K562 (cell line): ENCODE data around the gene CARMIL1. TPM values are rescaled to one million over a fixed set of nuclear protein-coding genes. Genes with fewer than 3 reads are reported as not detected.
A peak's percentile ranks its signal among the peaks of the same experiment; 100 is the strongest.

ENCODE experiments used
- ATAC-seq: fragments of 200-7000 bp; cut with Tn5 transposase; 3 replicates; pipeline ENCODE4 v1.9.1; 2020; ENCODE audit warnings: moderate library complexity
- BruUV-seq: library from RNA; stranded (reverse); fragments of 400-500 nt; replicated peaks from 2 replicates; lab custom pipeline; 2021; lab: Mats Ljungman, UMichigan
- CTCF ChIA-PET: fragments of 300-600 bp; formaldehyde crosslinking; extraction: SDS; loops from one replicate; lab custom pipeline; 2021; ENCODE audit warnings: low intra/inter-chr PET ratio; lab: Yijun Ruan, JAX
- POLR2A ChIA-PET: fragments of 300-600, 350-650 bp; sonication (Branson Sonifier 250); formaldehyde crosslinking; extraction: SDS; loops from one replicate; lab custom pipeline; 2021; ENCODE audit warnings: antibody characterized with exemption, inconsistent platforms; lab: Yijun Ruan, JAX
- DNase-seq, 4 experiments: peaks; one replicate each; pipeline versions ENCODE4 v3.0.0 to v3.0.0-alpha.2; 2011 to 2018; ENCODE audit warnings: low spot score in 3 of 4, mixed read lengths in 3 of 4; ENCODE audit errors: extremely low read depth in 1 of 4
- FAIRE-seq: peaks from 2 replicates; lab custom pipeline; 2011; peaks lifted over from hg19 to GRCh38; lab: Jason Lieb, UNC
- H2AFZ ChIP-seq: 2 replicates; pipeline ENCODE4 v1.6.0; 2011; ENCODE audit warnings: low read depth, low read length, control low read depth, inconsistent platforms
- H3K27ac ChIP-seq: fragments of 200-600 bp; 3 replicates; pipeline ENCODE4 v1.8.0; 2011; ENCODE audit warnings: low read depth, mild to moderate bottlenecking, control low read depth, inconsistent platforms, low read length, moderate library complexity, mixed read lengths; ENCODE audit errors: extremely low read depth
- H3K27me3 ChIP-seq, 2 experiments: fragments of 300-600 bp in 1 of 2; 2 replicates in 1 of 2; 3 replicates in 1 of 2; pipeline versions ENCODE4 v1.6.0 to v1.8.0; 2011; ENCODE audit warnings: inconsistent platforms in 2 of 2, low read length in 2 of 2, mild to moderate bottlenecking in 1 of 2, mixed read lengths in 1 of 2, moderate library complexity in 1 of 2; ENCODE audit not compliant: control insufficient read depth in 2 of 2, insufficient read depth in 2 of 2
- H3K36me3 ChIP-seq: fragments of 300-600 bp; 3 replicates; pipeline ENCODE4 v1.8.0; 2011; ENCODE audit warnings: mild to moderate bottlenecking, low read length, inconsistent platforms; ENCODE audit not compliant: control insufficient read depth, insufficient read depth
- H3K4me1 ChIP-seq, 2 experiments: fragments of 200-600 bp in 1 of 2; replicated peaks in 1 of 2; 2 replicates in 1 of 2; 3 replicates in 1 of 2; pipeline versions ENCODE4 v1.5.1 to v1.8.0; 2011; ENCODE audit warnings: inconsistent platforms in 2 of 2, low read length in 2 of 2, mild to moderate bottlenecking in 1 of 2, mixed read lengths in 1 of 2, moderate library complexity in 1 of 2; ENCODE audit not compliant: control insufficient read depth in 2 of 2, insufficient read depth in 2 of 2
- H3K4me2 ChIP-seq: 2 replicates; pipeline ENCODE4 v1.6.1; 2011; ENCODE audit warnings: low read length, control low read depth, inconsistent platforms, mixed read lengths; ENCODE audit not compliant: insufficient read depth
- H3K4me3 ChIP-seq: fragments of 200-600 bp; sonication (generic), shearing (Covaris generic); 2 replicates; pipeline ENCODE4 v1.5.1; 2016; ENCODE audit warnings: control low read depth, inconsistent platforms
- H3K79me2 ChIP-seq: fragments of 200-600 bp; 3 replicates; pipeline ENCODE4 v1.8.0; 2011; ENCODE audit warnings: low read length, inconsistent platforms; ENCODE audit not compliant: control insufficient read depth, insufficient read depth
- H3K9ac ChIP-seq, 2 experiments: 2 replicates each; pipeline versions ENCODE4 v1.6.0 to v1.6.1; 2011; ENCODE audit warnings: low read depth in 2 of 2, low read length in 2 of 2, control low read depth in 1 of 2, inconsistent platforms in 1 of 2, mild to moderate bottlenecking in 1 of 2, mixed read lengths in 1 of 2; ENCODE audit not compliant: insufficient read depth in 1 of 2
- H3K9me1 ChIP-seq: one replicate; pipeline ENCODE4 v1.6.0; 2011; ENCODE audit warnings: inconsistent platforms, mild to moderate bottlenecking, low read length, moderate library complexity; ENCODE audit not compliant: control insufficient read depth, insufficient read depth
- H3K9me3 ChIP-seq: replicated peaks from 2 replicates; pipeline ENCODE4 v1.5.1; 2011; ENCODE audit warnings: low read depth, low read length, inconsistent platforms; ENCODE audit not compliant: control insufficient read depth, insufficient read depth
- H4K20me1 ChIP-seq: replicated peaks from 2 replicates; pipeline ENCODE4 v1.6.1; 2011; ENCODE audit warnings: low read length, inconsistent platforms, mixed read lengths; ENCODE audit not compliant: control insufficient read depth, insufficient read depth
- C11orf30 ChIP-seq: fragments of 450-650 bp; IDR thresholded peaks from 2 replicates; pipeline ENCODE4 v1.6.1; 2016; ENCODE audit warnings: low read depth, mild to moderate bottlenecking
- CEBPZ ChIP-seq: fragments of 150-350 bp; IDR thresholded peaks from 2 replicates; pipeline ENCODE4 v1.6.1; 2014; ENCODE audit warnings: low read depth, mild to moderate bottlenecking, low read length, borderline replicate concordance
- MAFG ChIP-seq: fragments of 450-650 bp; conservative IDR thresholded peaks from 2 replicates; pipeline ENCODE4 v1.6.1; 2016; ENCODE audit warnings: missing genetic modification characterization, missing compliant biosample characterization
- MYBL2 ChIP-seq, 2 experiments: fragments of 450-650 bp in 1 of 2; sonication (generic) in 1 of 2; formaldehyde crosslinking in 1 of 2; IDR thresholded peaks; 2 replicates each; pipeline versions ENCODE4 v1.6.1 to v1.8.1; 2017 to 2022; ENCODE audit warnings: borderline replicate concordance in 1 of 2, inconsistent platforms in 1 of 2, low read depth in 1 of 2, mild to moderate bottlenecking in 1 of 2, missing genetic modification reagents in 1 of 2, moderate library complexity in 1 of 2
- SAP30 ChIP-seq: fragments of 200-600 bp; sonication (generic); IDR thresholded peaks from 2 replicates; pipeline ENCODE4 v1.6.1; 2012; ENCODE audit warnings: borderline replicate concordance, low read depth, mild to moderate bottlenecking, moderate library complexity, low read length, control low read depth, inconsistent platforms; ENCODE audit not compliant: insufficient read depth, poor library complexity, severe bottlenecking
- XRCC3 ChIP-seq: fragments of 450-650 bp; IDR thresholded peaks from 2 replicates; pipeline ENCODE4 v1.6.1; 2017; ENCODE audit warnings: mild to moderate bottlenecking, moderate library complexity
- ZNF316 ChIP-seq: fragments of 450-650 bp; IDR thresholded peaks from 2 replicates; pipeline ENCODE4 v1.6.1; 2016
- WGBS: fragments of 100-300 bp; shearing (Covaris generic); methylation state at CpG from one replicate; pipeline ENCODE4 v1.1.6; 2016; ENCODE audit warnings: low coverage, mixed read lengths; ENCODE audit not compliant: insufficient coverage; ENCODE audit errors: missing lambda C conversion rate; 5-methylcytosine and 5-hydroxymethylcytosine counted together
- in situ Hi-C: fragments of 300-500 bp; cut with MboI; formaldehyde crosslinking; loops from 4 replicates; pipeline ENCODE4 v1.15.0; 2018; ENCODE audit warnings: inconsistent platforms, mixed read lengths
- intact Hi-C: fragments of 100-400 bp; cut with micrococcal nuclease; formaldehyde crosslinking; loops from 2 replicates; pipeline ENCODE4 v1.14.2; 2022
- polyA plus RNA-seq, 8 experiments: library from polyadenylated mRNA; depleted of rRNA in 4 of 8; stranded (reverse) in 5 of 8; unstranded in 3 of 8; fragments of >200 nt; fragmentation: Nextera tagmentation in 2 of 8; fragmentation: Illumina TruSeq in 1 of 8; extraction: Ambion mirVana in 2 of 8; extraction: Trizol in 1 of 8; gene quantifications; 2 replicates each; pipeline versions ENCODE4 v1.2.1 to v1.2.3, GENCODE V29; 2011 to 2014; ENCODE audit warnings: inconsistent platforms in 1 of 8, missing spikeins in 1 of 8
- total RNA-seq, 7 experiments: library from RNA; depleted of rRNA in 6 of 7; stranded (reverse); fragments of >200 nt in 6 of 7; fragmentation: Illumina TruSeq in 2 of 7; extraction: Trizol in 2 of 7; gene quantifications; 2 replicates each; pipeline versions ENCODE4 v1.2.1 to v1.2.3, GENCODE V29; 2011 to 2021; ENCODE audit warnings: low replicate concordance in 1 of 7

The CARMIL1 gene
- total and polyA plus RNA-seq, 9 of the 15 experiments (the other 6 are each of a cell fraction or from before 2014, with no cell fraction given), result 0.04 to 0.32 (median 0.10) TPM; not detected in 1

DNA sequence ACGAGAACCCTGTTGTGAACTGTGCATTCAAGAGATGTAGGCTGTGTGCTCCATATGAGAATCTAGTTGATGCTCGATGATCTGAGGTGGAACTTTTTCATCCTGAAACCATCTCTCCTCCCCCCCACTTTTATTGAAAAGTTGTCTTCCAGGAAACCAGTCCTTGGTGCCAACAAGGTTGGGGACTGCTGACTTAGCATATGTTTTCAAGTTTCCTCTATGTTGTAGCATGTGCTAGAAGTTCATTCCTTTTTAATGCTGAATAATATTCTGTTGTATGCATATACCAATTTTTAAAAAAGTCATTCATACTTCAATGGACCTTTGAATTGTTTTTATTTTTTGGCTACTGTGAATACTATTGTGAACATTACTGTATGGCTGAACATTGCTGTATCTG is 27.2 kb downstream of the CARMIL1 start:
- Histone ChIP-seq H3K27ac (no peak overlapping the region), H3K79me2 (no peaks in the 10 kb centered on the region), H3K9me3 (no peaks in the 10 kb centered on the region), H3K4me1 (no peaks in the 10 kb centered on the region), H3K27me3 (peaks cover 0 to 13% of the 10 kb centered on the region in 2 experiments; a peak in 4 of 5 replicates), H4K20me1 (no peaks in the 10 kb centered on the region), H3K4me3 (no peak overlapping the region), H3K9ac (no peak overlapping the region), H3K4me2 (no peak overlapping the region), H3K36me3 (no peaks in the 10 kb centered on the region), H3K9me1 (no peaks in the 10 kb centered on the region), H2AFZ (no peak overlapping the region)
- ATAC-seq, result no peak
- TF ChIP-seq XRCC3 (no peak), CEBPZ (no peak), MAFG (0 out of 2 replicates have a peak, but pooled peaks have one; percentile 20), C11orf30 (peak; percentile 25; the same call in 1 of the 2 replicates), SAP30 (no peak), MYBL2 (IDR thresholded peaks at IDR 0.05; ENCODE audit: low read depth) (no peak), MYBL2 (CRISPR knock-in tag; IDR thresholded peaks at IDR 0.05; ENCODE audit: borderline replicate concordance) (no peak), ZNF316 (0 out of 2 replicates have a peak, but pooled peaks have one; percentile 50)
- in situ Hi-C loops (no loop called here), intact Hi-C loops (no loop called here)
- ChIA-PET POLR2A (no interaction called here), CTCF (no interaction called here)
- FAIRE-seq, result no peak
- DNase-seq, result no peak
- no TSS peak for BruUV-seq
- whole genome bisulfite sequencing, result 2% methylated on average over 2 of the region's 2 CpGs
